Large intestine (tissue), 3 donors: Measurements from ENCODE around the gene PLEKHG4B. TPM values are rescaled to one million over a fixed set of nuclear protein-coding genes. Genes with fewer than 3 reads are reported as not detected.
"Not testable (repeated sequence)": the region's sequence is repeated elsewhere in the genome, so short reads cannot be mapped to it uniquely, and the experiment has no call there.

ENCODE experiments used
- DNase-seq, 2 donors: peaks; one replicate each; pipeline versions ENCODE4 v3.0.0 to v3.0.0-alpha.2; 2013
- H3K27ac ChIP-seq: one replicate; pipeline ENCODE4 v1.5.1; 2013; ENCODE audit warnings: low read length
- H3K27me3 ChIP-seq: 2 replicates; pipeline ENCODE4 v1.6.1; 2013; ENCODE audit warnings: low read length; ENCODE audit not compliant: control insufficient read depth, insufficient read depth
- H3K36me3 ChIP-seq: 2 replicates; pipeline ENCODE4 v1.6.1; 2013; ENCODE audit warnings: low read length; ENCODE audit not compliant: control insufficient read depth, insufficient read depth
- H3K4me1 ChIP-seq: one replicate; pipeline ENCODE4 v1.6.1; 2013; ENCODE audit warnings: low read length; ENCODE audit not compliant: control insufficient read depth, insufficient read depth
- H3K4me3 ChIP-seq: one replicate; pipeline ENCODE4 v1.5.1; 2013; ENCODE audit warnings: low read length
- H3K9me3 ChIP-seq: one replicate; pipeline ENCODE4 v1.6.1; 2013; ENCODE audit warnings: mild to moderate bottlenecking, low read depth, low read length, moderate library complexity; ENCODE audit not compliant: control insufficient read depth
- WGBS: methylation state at CpG from one replicate; pipeline ENCODE4 v1.1.5; 2013; ENCODE audit warnings: low lambda C conversion rate; ENCODE audit not compliant: insufficient coverage; 5-methylcytosine and 5-hydroxymethylcytosine counted together
- polyA plus RNA-seq: library from polyadenylated mRNA; unstranded; fragments of 120-200 nt; gene quantifications from one replicate; pipeline ENCODE4 v1.2.1, GENCODE V29; 2013

PLEKHG4B gene
- polyA plus RNA-seq, 1 donor: 2.0 TPM

GRCh38 chr5:233426-233825, 141.5 kb downstream of the PLEKHG4B start:
- not testable (repeated sequence) for DNase-seq, H3K4me3 ChIP-seq, H3K9me3 ChIP-seq, H3K4me1 ChIP-seq, H3K27me3 ChIP-seq, H3K27ac ChIP-seq
- no CpG with 5 or more reads among the region's 20 CpGs for WGBS
- H3K36me3 ChIP-seq: peaks cover 56% of the 10 kb centered on the region

GRCh38 chr5:234450-234849, 142.5 kb downstream of the PLEKHG4B start:
- Histone ChIP-seq H3K27ac (no peak overlapping the region), H3K4me3 (no peak overlapping the region), H3K27me3 (no peaks in the 10 kb centered on the region), H3K9me3 (no peaks in the 10 kb centered on the region), H3K4me1 (no peaks in the 10 kb centered on the region), H3K36me3 (peaks cover 55% of the 10 kb centered on the region)
- no peak for DNase-seq
- WGBS: 90% methylated on average over 2 of the region's 8 CpGs

GRCh38 chr5:235527-235926, 143.6 kb downstream of the PLEKHG4B start:
- H3K27me3 ChIP-seq, DNase-seq, H3K4me3 ChIP-seq, H3K9me3 ChIP-seq, H3K4me1 ChIP-seq, H3K27ac ChIP-seq: not testable (repeated sequence)
- no CpG with 5 or more reads among the region's 9 CpGs for WGBS
- H3K36me3 ChIP-seq: peaks cover 56% of the 10 kb centered on the region

- not testable (repeated sequence) for H3K9me3 ChIP-seq, H3K4me1 ChIP-seq, H3K4me3 ChIP-seq, H3K27ac ChIP-seq, DNase-seq, H3K27me3 ChIP-seq
- whole genome bisulfite sequencing: 100% methylated on average over 1 of the region's 8 CpGs
- H3K36me3 ChIP-seq: peaks cover 61% of the 10 kb centered on the region
These were observed 146.0 kb downstream of the PLEKHG4B start for GRCh38 chr5:237931-238330.

Other genes starting within 250 kb of the PLEKHG4B start
- gene LRRC14B, start 99.3 kb downstream of the PLEKHG4B start, polyA plus RNA-seq: 0.13 TPM
- 6.9 TPM for gene CCDC127, start 126.0 kb downstream of the PLEKHG4B start, polyA plus RNA-seq
- 122 TPM for gene SDHA, start 126.2 kb downstream of the PLEKHG4B start, polyA plus RNA-seq
- 110 TPM for gene PDCD6, start 179.5 kb downstream of the PLEKHG4B start, polyA plus RNA-seq
- gene AHRR, start 229.5 kb downstream of the PLEKHG4B start, polyA plus RNA-seq: 3.9 TPM